ENCODE results near the gene AMDHD1.

Gene AMDHD1, protein sequence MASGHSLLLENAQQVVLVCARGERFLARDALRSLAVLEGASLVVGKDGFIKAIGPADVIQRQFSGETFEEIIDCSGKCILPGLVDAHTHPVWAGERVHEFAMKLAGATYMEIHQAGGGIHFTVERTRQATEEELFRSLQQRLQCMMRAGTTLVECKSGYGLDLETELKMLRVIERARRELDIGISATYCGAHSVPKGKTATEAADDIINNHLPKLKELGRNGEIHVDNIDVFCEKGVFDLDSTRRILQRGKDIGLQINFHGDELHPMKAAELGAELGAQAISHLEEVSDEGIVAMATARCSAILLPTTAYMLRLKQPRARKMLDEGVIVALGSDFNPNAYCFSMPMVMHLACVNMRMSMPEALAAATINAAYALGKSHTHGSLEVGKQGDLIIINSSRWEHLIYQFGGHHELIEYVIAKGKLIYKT

DNA sequence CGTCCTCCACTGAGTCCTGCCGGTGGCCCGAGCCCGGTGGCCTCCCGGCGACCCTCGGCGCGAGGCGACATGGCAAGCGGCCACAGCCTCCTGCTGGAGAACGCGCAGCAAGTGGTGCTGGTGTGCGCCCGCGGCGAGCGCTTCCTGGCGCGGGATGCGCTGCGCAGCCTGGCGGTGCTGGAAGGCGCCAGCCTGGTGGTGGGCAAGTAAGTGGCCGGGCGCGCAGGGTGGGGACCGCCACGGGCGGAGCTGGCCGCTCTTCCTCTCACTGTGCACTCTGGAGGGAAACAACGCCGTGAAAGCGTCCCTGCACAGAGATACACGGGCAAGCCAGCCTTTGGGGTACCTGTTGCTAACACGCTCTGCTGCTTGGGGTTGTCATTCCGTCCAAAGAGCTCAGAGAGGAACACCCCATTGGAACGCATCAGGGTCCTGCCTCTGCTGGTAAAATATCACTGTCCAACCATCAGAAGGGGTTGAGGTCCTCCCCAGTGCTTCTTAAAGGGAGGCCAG lies at the start of gene AMDHD1:
Gene AMDHD1, plus strand, starts transcription at position 2 of the 513 bp plus-strand sequence. Its CDS starts 68 bp downstream, at position 70.
- DNase-seq (ENCODE audit: low read depth) = peak; percentile 44

DNA sequence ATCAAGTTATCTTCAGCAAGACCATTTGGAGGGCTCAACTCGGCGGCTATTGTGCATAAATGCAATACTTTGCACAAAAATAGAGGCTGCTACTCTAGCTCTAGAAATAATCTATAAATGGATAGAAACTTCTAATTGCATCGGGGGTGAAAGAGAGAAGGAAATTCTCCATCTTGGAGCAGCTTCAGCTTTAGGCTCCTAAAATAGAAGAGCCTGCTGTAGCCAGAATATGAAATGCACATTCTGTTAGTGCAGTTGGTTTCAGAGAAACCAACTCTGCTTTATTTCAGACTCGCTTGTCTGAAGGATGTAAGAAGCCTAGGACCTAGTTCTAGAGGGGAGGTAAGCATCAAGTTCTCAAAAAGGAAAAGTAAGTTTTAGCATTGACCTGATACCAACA lies 46.3 kb upstream of the AMDHD1 start:
- DNase-seq (ENCODE audit: low read depth) = no peak

DNA sequence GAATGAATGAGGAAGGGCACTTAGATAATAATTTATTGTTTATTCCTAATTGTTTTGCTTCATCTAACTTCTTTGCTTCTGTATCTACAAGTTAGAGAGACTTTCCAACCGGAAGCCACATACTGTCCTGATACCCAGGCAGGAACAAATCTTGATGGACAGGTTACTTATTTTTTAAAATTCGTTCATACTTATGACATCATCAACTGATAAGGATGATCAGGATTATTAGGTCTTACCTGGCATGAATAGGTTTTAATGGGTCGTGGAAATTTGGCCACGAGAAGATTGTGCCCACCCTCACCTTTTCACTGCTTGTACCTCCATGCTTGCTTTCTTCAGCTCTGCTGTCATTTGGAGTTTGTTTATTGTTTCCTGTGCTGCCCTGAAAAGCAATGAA lies 45.0 kb upstream of the AMDHD1 start:
- DNase-seq (ENCODE audit: low read depth) = no peak

DNA sequence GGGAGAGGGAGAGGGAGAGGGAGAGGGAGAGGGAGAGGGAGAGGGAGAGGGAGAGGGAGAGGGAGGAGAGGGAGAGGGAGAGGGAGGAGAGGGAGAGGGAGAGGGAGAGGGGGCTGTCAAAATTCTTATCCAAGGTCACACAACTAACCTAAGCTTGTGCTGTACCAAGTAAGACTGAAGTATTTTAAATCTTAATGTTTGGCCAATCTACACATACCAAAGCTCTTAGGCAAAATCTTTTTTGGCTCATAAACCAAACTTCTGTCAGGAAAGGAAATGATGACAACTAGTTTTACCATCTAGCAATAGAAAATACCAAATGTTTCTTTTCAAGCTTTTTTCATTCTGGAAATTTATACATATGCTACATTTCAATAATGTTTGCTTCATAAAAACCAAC lies 34.6 kb upstream of the AMDHD1 start:
- DNase-seq (ENCODE audit: low read depth) = no peak

DNA sequence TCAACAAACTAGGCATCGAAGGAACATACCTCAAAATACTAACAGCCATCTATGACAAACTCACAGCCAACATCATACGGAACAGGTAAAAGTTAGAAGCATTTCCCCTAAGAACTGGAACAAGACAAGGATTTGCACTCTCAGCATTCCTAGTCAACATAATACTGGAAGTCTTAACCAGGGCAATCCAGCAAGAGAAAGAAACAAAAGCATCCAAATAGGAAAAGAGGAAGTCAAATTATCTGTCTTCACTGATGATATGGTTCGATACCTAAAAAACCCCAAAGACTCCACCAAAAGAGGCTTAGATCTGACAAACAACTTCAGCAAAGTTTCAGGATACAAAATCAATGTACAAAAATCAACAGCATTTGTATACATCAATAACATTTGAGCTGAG lies 33.3 kb upstream of the AMDHD1 start:
- no peak for DNase-seq (ENCODE audit: low read depth)

DNA sequence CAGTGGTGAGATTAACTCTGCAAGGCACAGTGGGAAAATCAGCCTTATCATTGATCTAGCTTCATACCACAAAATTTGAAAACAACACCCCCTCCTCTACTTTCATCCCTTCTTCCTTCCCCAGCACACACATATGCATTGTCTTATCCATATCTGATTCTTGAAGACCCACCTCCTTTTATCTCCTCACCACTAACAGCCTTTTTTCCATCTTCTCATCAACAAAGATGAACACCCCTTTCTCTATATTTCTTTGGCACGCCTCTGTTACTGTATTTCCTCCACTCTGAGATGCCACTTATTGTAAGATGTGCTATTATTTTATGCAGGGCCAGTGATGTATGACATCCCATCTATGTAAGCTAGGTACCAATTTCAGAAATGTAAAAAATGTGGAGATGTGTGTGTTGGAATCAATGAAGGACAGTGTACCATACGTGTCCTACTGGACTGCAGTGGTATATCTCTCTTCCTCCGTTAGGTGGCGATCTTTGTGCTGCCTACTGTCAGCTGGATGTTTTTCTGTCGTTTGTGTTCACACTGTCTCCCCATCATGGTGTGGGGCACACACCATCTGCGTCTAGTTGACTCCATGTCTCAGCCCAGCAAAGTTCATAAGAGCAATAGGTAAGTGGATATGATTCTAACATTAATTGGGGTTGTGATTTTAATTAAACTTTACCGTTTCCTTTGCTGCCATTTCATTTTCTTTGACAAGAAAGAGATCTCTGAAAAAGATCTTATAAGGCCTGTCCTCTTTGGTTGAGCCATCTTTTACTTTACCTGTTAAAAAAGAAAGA lies 24.7 kb upstream of the AMDHD1 start:
- no peak for DNase-seq (ENCODE audit: low read depth)

DNA sequence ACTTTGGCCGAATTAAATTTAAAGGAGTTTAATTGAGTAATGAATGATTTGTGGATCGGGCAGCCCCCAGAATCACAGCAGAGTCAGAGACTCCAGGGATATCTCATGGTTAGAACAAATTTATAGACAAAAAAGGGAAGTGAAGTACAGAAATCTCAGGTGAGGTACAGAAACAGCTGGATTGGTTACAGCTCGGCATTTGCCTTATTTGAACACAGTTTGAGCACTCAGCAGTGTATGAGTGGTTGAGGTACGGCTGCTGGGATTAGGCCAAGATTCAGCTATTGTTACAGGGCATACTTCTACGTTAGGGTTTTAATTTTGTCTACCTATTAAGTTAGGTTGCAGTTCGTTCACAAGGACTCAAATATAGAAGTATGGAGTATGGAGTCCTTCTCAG lies 24.0 kb upstream of the AMDHD1 start:
- DNase-seq (ENCODE audit: low read depth) = no peak

DNA sequence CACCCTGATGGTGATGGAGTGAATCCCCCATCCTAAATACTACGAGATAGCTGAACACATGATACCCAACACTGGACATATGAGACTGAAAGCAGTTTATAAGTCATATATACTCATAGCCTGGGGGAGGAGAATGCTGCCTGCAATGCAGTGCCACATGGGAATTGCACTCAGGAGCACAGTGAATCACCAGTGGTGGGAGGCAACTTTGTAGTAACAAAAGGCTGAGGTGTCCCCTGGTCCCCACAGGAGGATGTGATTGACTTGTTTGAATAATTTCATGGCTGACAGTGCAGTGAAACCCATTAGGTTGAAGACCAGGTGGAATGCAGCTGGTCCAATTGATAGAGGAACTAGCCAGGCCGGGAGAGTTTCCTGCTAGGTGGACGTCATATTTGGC lies 20.9 kb upstream of the AMDHD1 start:
- no peak for DNase-seq (ENCODE audit: low read depth)

DNA sequence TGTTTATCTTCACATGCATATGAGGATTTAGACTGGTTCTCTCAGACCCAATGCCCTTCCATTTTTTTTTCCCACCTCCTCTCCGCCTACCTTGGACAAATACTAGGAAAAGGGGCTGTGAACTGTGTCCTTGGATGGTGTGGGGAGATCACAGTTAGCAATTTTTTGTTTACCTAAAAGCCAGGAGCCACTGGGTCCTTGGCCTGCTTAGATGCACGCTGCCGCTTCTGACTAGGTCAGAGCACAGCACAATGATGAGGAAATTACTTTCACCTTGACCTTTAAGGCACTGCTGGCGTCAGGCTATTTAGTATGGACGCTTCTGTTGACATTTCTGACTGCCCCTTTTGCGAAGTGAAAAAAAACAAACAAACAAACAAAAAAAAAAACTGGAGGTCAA lies 2.6 kb upstream of the AMDHD1 start:
- no peak for DNase-seq (ENCODE audit: low read depth)

DNA sequence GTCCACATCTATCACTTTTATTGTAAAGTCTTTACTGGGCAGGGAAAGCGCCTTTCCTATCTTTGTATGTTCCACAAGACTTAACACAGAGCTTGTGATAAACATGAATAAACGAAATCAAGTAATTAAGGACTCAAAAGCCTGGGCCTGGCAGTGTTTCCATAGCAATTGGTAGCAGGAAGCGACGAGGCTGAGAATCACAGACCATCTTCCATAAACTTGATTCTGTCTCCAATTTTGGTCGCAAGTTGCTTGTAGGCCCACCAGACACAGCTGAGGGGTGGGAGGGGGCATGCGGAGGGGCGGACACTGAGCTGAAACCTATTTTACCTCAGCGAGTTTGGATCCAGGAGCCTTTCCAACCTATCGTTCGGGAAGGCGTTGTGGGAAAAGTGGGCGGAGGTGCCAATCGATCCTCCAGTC lies 1.0 kb upstream of the AMDHD1 start:
- no peak for DNase-seq (ENCODE audit: low read depth)

DNA sequence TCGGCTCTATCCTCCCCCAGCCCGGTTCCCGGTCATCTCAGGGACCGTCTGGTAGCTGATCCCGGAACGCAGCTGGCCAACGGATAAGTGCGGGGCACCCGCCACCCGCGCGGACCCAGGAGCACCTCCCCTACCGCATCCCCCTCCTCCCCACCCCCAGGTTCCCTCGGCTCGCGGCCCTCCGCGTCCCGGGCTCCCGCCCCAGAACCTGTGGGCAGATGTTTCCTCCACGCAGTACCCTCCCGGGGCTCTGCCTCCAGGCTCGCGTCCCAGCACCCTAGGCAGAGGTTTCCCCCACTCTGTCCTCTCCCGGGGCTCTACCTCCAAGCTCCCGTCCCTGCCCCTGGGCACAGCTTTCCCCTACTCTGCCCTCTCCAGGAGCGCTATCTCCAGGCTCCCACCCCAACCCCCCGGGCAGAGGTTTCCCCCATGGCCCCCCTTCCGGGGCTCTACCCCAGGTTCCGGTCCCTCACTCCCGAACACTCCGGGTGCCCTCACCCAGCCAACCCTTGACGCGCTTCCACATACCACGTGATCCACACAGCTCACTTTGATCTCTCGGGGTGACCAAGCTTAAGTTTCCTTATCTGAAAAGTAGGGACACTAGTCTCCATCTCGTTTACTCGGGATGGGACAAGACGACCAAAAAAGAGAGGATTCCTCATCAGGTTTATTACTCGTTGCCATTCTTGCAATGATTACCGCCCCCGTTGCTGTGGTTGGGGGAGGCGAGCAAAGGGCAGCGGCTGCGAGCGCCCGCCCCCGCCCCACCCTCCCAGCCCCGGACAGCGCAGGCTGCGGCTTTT lies 404 bp upstream of the AMDHD1 start, which contains the start of gene CCDC38:
Gene CCDC38, minus strand, starts transcription at position 91 of the 806 bp plus-strand sequence. CDS start 6,105 bp downstream, outside the sequence.
- DNase-seq (ENCODE audit: low read depth) = peak; percentile 71

DNA sequence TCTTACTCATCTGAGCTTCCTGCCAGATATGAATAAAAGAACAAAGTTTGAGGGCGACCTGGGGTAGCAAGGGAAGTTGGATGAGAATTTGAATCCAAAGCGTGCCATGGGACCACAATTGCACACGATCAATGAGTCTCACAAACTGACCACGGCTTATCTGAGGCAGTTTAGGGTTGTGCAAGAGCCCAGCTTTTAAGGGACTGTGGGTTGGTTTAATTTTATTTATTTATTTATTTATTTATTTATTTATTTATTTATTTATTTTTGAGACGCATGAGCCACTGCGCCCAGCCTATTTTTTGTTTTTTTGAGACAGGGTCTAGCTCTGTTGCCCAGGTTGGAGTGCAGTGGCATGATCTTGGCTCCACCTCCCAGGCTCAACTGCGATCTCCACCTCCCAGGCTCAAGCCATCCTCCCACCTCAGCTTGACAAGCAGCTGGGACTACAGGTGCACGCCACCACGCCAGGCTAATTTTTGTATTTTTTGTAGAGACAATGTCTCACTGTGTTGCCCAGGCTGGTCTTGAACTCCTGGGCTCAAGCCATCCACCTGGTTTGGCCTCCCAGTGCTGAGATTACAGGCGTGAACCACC lies 1.1 kb downstream of the AMDHD1 start:
- no peak for DNase-seq (ENCODE audit: low read depth)

DNA sequence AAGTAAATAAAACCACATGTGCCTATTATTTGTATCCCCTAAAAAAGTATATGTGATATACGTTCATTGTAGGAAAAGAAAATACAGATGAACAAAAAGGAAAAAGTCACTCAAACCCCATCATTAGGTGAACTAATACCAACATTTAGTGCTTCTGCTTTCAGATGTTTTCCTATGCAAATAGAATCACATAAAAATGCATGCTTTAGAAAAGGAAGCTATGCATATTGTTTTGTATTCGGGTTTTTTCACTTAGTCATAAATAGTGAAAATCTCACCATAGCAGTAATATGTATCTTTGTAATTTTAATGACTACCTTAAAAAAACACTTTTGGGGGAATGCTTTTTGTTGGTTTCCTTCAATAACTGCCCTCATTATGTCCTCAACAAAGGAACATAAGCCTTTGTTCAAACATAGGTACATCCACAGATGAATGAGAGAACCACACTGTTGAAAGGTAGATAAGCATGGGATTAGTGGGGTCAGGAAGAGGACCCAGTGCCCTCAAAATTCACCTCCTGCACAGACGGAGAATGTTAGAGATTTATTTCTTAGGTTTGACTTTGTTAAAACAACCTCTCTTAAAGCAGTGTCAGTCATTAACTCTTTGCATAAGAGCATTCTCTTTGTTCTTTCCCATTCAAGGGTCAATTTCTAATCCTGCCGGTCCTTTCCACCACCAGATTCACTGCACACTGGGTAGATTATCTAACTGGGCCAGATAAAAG lies 6.5 kb downstream of the AMDHD1 start:
- DNase-seq (ENCODE audit: low read depth) = no peak

DNA sequence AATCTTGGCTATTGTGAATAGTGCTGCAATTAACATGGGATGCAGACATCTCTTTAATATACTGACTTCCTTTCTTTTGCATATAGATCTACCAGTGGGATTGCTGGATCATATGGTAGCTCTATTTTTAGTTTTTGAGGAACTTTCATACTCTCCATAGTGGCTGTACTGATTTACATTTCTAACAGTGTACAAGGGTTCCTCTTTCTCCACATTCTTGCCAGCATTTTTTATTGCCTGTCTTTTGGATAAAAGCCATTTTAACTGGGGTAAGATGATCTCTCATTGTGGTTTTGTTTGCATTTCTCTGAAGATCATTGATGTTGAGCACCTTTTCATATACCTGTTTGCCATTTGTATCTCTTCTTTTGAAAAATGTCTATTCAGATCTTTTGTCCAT lies 8.4 kb downstream of the AMDHD1 start:
- DNase-seq (ENCODE audit: low read depth) = no peak

DNA sequence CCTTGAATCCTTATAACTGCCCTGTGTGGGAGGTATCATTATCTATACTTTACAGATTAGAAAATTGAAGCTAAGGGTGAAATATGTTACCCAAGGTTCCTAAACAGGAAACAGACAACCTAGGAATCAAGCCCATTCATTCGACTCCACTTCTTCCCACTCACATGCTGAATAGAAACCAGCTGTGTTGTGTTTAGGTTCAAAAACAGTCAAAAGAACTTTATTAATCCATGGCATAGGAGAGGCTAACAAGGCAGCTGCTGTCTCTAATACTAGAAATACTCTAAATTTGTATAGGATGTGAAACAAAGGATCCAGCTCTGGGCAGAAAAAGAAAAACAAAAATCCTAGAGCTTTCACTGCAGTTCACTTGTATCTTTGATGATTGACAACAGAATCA lies 9.9 kb downstream of the AMDHD1 start:
- no peak for DNase-seq (ENCODE audit: low read depth)

DNA sequence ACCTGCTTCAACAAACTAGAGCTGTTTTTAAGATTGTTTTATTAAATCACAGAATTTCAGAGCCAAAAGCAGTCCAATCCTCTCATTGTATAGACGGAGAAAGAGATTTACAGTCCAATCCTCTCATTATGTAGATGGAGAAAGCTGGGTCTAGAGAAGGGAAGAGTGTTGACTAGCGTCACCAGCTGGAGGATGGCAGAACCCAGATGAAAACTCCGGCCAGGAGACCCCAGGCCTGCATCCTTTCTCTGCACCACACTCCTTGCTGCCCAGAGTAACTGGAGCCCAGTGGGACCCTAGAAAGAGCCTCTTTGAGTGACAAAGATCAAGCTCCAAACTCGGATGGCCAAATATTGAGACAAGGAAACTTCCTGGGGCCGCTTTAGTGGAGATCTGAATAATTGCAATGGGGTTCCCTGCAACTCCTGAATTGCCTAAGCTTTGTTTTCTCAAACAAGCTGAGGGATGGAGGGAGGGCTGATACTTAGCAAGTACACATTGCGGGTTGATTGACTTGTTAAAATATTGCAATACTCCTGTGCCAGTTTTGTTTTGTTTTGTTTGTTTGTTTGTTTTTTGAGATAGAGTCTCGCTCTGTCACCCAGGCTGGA lies 12.5 kb downstream of the AMDHD1 start:
- no peak for DNase-seq (ENCODE audit: low read depth)

DNA sequence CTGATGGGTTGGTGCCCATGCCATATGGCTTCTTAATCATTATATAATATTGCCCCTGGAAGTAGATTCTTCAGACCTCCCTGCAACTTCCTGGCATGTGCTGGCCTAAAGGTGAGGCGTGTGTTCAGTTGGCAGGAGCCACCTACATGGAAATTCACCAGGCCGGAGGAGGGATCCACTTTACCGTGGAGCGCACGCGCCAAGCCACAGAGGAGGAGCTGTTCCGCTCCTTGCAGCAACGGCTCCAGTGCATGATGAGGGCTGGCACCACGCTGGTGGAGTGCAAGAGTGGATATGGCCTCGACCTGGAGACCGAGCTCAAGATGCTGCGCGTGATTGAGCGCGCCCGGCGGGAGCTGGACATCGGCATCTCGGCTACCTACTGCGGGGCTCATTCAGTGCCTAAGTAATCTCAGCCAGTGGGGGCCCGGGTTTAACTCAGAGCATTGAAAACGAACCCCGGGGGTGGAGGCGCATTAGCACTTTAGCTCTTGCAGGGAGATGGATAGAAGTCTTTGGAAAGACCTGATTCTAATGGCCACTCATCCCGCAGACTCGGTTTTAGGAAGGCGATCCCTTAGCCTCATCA lies 13.5 kb downstream of the AMDHD1 start:
- DNase-seq (ENCODE audit: low read depth) = no peak

DNA sequence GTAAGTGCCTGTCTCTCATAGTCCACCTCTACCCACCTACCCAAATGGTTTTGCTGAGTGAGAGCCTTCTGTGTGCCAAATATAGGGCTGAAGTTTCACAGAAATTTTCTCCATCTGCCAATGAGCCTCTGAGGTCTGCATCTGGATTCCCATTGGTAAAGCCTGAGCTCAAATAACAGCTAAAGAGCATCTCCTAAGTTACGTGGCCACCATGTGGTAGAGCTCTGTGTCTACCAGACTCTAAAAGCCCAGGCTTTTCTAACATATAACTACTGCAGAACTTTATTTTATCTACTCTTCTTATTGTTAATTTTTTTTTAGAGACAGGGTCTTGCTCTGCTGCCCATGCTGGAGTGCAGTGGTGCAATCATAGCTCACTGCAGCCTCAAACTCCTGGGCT lies 16.0 kb downstream of the AMDHD1 start:
- DNase-seq (ENCODE audit: low read depth) = no peak

DNA sequence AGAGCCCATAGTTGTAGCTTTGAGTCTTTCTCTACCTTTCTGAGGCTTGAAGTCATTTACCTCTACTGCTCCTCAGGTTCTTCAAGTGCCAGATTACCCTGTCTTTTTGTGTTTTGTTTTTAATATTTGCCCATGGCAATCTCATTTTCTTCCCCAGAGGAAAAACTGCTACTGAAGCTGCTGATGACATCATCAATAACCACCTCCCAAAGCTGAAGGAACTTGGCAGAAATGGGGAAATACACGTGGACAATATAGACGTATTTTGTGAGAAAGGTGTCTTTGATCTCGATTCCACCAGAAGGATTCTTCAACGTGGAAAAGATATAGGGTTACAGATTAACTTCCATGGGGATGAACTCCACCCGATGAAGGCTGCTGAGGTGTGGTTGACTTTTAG lies 17.1 kb downstream of the AMDHD1 start:
- DNase-seq (ENCODE audit: low read depth) = no peak

DNA sequence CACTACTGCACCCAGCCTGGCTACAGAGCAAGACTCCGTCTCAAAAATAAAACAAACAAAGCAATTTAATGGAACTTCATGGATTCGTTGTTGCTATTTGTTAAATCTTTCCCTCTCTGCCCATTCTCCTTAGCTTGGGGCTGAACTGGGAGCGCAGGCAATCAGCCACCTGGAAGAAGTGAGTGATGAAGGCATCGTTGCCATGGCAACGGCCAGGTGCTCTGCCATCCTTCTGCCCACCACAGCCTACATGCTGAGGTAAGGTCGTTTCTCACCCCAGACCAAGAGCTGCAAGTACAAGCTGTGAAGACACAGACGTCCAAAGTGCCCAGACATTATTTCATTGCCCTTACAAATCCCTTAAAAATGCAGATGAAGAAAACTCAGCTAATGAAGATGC lies 19.1 kb downstream of the AMDHD1 start:
- no peak for DNase-seq (ENCODE audit: low read depth)

All from stimulated activated CD8-positive, alpha-beta memory T cell treated with anti-CD3 and anti-CD28 coated beads, Interleukin-12 subunit alpha, Interleukin-12 subunit beta, amount 100 ng/mL, for 4 hours (primary cell).